Measurements from ENCODE around the gene VAMP5. TPM values are rescaled to one million over a fixed set of nuclear protein-coding genes. Genes with fewer than 3 reads are reported as not detected.

Gene VAMP5
- total and polyA plus RNA-seq, 9 of the 15 experiments (the other 6 are each of a cell fraction or from before 2014, with no cell fraction given) = 0.54 to 1.9 (median 1.5) TPM; not detected in 2

GRCh38 chr2:85611705-85612587, 27.7 kb downstream of the VAMP5 start, which contains the start of gene C2orf68 (continued):
- TF ChIP-seq, protein P1, sequence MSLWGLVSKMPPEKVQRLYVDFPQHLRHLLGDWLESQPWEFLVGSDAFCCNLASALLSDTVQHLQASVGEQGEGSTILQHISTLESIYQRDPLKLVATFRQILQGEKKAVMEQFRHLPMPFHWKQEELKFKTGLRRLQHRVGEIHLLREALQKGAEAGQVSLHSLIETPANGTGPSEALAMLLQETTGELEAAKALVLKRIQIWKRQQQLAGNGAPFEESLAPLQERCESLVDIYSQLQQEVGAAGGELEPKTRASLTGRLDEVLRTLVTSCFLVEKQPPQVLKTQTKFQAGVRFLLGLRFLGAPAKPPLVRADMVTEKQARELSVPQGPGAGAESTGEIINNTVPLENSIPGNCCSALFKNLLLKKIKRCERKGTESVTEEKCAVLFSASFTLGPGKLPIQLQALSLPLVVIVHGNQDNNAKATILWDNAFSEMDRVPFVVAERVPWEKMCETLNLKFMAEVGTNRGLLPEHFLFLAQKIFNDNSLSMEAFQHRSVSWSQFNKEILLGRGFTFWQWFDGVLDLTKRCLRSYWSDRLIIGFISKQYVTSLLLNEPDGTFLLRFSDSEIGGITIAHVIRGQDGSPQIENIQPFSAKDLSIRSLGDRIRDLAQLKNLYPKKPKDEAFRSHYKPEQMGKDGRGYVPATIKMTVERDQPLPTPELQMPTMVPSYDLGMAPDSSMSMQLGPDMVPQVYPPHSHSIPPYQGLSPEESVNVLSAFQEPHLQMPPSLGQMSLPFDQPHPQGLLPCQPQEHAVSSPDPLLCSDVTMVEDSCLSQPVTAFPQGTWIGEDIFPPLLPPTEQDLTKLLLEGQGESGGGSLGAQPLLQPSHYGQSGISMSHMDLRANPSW (CRISPR knock-in tag; IDR thresholded peaks at IDR 0.05) = no peak
- TF ChIP-seq HDAC1 (IDR thresholded peaks at IDR 0.05) = peak in 1 of 2 experiments; percentile 64; a peak in 2 of 4 replicates
- TF ChIP-seq ZNF282 (CRISPR knock-in tag; IDR thresholded peaks at IDR 0.05) = no peak
- TF ChIP-seq ESRRA (IDR thresholded peaks at IDR 0.05; ENCODE audit: borderline replicate concordance, low read depth) = peak; percentile 41; the same call in 1 of the 2 replicates
- no peak for TF ChIP-seq ETV6 (IDR thresholded peaks at IDR 0.05; ENCODE audit: borderline replicate concordance in 1 of 2, low read depth in 2 of 2, low read length in 1 of 2)
- TF ChIP-seq ETV6 (CRISPR knock-in tag; IDR thresholded peaks at IDR 0.05; ENCODE audit: borderline replicate concordance) = no peak
- peak; percentile 89 for TF ChIP-seq L3MBTL2 (IDR thresholded peaks at IDR 0.05)
- peak; percentile 84; the same call in 1 of the 2 replicates for TF ChIP-seq ZNF408 (CRISPR knock-in tag; IDR thresholded peaks at IDR 0.05; ENCODE audit: low read depth)
- TF ChIP-seq LCOR (CRISPR knock-in tag; IDR thresholded peaks at IDR 0.05) = no peak
- 0 out of 2 replicates have a peak, but pooled peaks have one; percentile 12 for TF ChIP-seq EP300 (IDR thresholded peaks at IDR 0.05; ENCODE audit: low read length)
- peak; percentile 37; the same call in 1 of the 2 replicates for TF ChIP-seq SMAD4 (CRISPR knock-in tag; conservative IDR thresholded peaks at IDR 0.05)
- TF ChIP-seq E2F3 (CRISPR knock-in tag; IDR thresholded peaks at IDR 0.05) = no peak
- TF ChIP-seq ZNF143 (CRISPR knock-in tag; IDR thresholded peaks at IDR 0.05) = no peak
- no peak for TF ChIP-seq TEAD1 (CRISPR knock-in tag; IDR thresholded peaks at IDR 0.05)
- 0 out of 2 replicates have a peak, but pooled peaks have one; percentile 19 for TF ChIP-seq THAP12 (CRISPR knock-in tag; IDR thresholded peaks at IDR 0.05)
- no peak for TF ChIP-seq BCOR (IDR thresholded peaks at IDR 0.05)
- peak; percentile 81 for TF ChIP-seq PML (IDR thresholded peaks at IDR 0.05; ENCODE audit: low read length)
- TF ChIP-seq ETS1 (conservative IDR thresholded peaks at IDR 0.05; ENCODE audit: control insufficient read depth, low read depth, low read length) = 0 out of 2 replicates have a peak, but pooled peaks have one; percentile 7
- no peak for TF ChIP-seq LEF1 (IDR thresholded peaks at IDR 0.05)
- TF ChIP-seq CBX2 (IDR thresholded peaks at IDR 0.05; ENCODE audit: insufficient read depth, low read length, poor library complexity, severe bottlenecking) = no peak
- no peak for TF ChIP-seq MTF1 (CRISPR knock-in tag; IDR thresholded peaks at IDR 0.05; ENCODE audit: borderline replicate concordance)
- no peak for TF ChIP-seq SIX5 (IDR thresholded peaks at IDR 0.05; ENCODE audit: borderline replicate concordance in 1 of 2, insufficient read depth in 1 of 2, low read depth in 1 of 2, low read length in 2 of 2)

Data from K562 (cell line).